Measurements from ENCODE around the gene FCMR.
A peak's percentile ranks its signal among the peaks of the same experiment; 100 is the strongest.
"Not testable (repeated sequence)": the region's sequence is repeated elsewhere in the genome, so short reads cannot be mapped to it uniquely, and the experiment has no call there.

The FCMR gene

DNA sequence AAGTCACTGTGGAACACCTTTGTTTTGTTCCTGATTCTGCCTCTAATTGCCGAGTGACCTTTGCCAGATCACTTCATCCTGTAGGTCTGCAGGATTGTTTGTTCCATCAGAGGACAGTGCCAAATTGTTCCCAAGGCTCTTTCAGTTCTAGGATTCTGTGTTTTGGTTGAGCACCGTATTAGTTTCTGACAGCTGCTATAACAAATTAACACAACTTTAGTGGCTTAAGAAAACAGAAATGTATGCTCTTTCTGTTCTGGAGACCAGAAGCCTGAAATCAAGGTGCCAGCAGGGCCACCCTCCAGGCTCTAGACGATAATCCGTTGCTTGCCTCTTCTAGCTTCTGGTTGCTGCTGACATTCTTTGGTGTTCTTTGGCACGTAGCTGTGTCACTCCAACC is 27.9 kb upstream of the FCMR start:
- no peak for DNase-seq (ENCODE audit: low spot score)

DNA sequence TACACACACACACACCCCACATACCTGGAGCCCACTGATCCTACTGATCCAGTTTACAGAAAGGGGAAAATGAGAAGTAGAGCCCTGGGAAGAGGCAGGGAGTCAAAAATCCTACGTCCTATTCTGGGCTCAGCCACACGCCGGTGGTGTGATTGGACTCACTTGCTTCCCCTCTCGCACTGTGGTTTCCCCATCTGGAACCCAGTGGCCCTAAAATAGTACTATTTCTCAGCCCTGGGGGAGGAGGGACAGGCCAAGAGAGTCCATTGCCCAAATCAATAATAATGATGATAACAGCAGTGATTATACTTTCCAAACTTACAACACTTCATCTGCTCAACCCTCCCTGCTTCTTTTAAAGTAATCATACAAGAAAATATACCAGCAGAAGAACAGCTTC is 27.5 kb upstream of the FCMR start:
- DNase-seq (ENCODE audit: low spot score): no peak

GRCh38 chr1:206947255-206947654 is 25.5 kb upstream of the FCMR start:
- DNase-seq (ENCODE audit: low spot score): no peak

GRCh38 chr1:206946261-206946660 is 24.5 kb upstream of the FCMR start, which contains the start of gene PIGR:
PIGR (minus strand) TSS chr1:206946466; CDS start chr1:206940531, 5,935 bp downstream.
- DNase-seq (ENCODE audit: low spot score): no peak

DNA sequence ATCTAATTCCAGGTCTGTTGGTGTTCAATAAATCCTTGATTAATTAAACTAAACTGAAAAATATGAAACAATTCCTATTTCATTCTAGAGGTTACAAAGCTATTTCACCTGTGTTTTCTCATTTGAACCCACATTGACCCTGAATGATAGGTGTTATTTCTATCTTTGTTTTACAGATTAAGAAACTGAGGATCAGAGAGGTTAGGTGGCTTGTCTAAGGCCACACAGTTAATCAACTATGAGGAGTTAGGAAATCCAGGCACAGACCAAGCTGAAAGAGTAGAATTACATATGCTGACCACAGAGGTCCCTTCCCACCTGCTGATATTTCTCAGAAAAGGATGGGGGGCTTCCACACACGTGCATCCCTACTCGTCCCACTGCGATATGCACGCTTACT is 24.0 kb upstream of the FCMR start:
- DNase-seq (ENCODE audit: low spot score): no peak

DNA sequence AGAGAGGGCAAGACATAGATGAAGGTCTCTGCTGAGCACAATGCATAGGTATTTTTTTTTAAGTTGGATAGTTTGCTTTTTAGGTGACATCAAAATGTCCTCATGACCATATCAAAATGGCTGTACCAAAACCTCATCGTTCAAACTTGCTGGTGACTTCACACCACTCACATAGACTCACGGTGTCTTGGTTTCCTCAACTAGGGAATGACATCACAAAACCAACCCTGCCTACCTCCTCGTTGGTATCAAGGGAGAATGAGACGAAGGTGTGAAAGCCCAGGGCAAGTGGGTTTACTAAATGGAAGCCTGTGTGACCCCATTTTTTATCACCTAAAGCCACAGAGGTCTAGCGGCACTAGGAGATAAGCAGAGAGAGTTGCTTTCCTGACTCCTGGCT is 23.0 kb upstream of the FCMR start:
- no peak for DNase-seq (ENCODE audit: low spot score)

DNA sequence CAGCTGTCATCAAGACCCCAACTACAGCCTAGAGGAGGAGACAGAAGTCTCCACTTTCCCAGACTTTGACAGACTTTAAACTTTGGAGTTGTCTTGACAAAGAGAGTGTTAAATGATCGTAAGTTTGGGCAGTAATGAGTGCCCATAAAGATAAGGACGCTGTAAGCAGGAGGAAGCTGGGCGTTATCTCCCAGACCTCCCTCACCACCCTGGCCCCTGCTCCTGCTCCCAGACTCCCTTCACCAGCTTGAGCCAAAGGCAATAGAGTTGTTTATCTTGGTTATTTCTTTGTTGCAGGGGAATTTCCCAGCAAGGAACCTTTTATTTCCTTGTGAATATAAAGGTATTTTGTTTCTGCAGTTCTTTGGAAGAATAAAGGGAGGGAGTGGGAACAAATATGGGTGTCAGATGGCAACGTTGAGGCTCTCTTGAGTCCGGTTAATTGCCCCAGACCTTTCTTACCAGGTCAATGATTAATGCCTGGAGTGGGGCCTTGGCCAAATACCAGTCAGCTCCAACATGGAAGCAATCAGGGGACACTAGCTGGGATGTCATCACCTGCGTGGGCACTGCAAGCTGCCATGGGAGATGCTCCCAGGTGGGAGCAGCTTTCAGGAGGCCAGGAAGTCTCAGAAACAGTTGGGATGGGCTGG is 20.2 kb upstream of the FCMR start:
- DNase-seq (ENCODE audit: low spot score): no peak

- DNase-seq (ENCODE audit: low spot score): no peak
Observed at GRCh38 chr1:206940588-206940936, 18.8 kb upstream of the FCMR start.

DNA sequence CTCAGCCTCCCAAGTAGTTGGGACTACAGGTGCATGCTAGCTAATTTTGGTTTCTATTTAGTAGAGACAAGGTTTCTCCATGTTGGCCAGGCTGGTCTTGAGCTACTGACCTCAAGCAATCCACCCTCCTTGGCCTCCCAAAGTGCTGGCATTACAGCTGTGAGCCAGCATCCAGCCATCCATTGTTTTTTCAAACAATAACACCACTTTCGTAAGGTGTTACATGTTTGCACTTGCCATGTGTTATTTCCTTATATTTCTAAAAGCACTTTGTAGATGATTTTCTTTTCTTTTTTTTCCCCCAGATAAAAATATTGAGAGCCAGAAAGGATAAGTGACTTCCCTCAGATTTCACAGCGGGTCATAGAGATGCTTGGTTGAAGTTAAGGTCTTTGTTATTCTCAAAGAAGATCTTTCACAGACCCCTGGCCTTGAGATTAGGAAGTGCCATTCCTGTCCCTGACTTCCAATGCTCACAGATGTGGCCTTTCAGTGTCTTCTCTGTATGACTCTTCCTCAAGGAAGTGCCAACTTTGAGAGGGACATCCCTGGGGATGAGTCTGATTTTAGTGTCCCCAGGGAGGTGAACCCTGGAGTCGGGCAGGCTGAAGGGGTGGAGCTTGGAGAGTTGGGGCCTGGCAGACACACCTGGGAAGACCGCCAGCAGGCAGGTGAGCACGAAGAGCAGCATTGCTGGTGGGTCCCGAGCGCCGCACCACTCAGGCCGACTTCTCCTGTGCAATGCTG is 18.3 kb upstream of the FCMR start:
- DNase-seq (ENCODE audit: low spot score): no peak

GRCh38 chr1:206939131-206939530 is 17.4 kb upstream of the FCMR start:
- DNase-seq (ENCODE audit: low spot score): no peak

DNA sequence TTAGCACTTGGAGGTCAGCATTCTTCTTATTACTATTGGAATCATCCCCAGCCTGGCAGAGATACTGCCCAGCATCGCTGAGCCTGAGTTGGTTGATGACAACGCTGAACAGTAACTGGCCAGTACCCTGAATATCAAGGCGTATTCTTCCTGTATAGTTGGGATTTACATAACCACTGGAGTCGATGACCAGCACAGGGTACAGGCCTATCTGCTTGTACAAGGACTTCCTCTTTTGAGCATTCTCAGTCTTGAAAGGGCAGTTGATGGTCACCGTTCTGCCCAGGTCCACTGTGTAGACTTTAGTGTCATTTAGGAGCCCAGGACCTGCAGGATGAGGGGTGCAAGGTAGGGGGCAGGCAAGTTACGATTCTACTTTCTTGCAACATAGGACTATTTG is 15.7 kb upstream of the FCMR start:
- DNase-seq (ENCODE audit: low spot score): no peak

- peak; percentile 58 for DNase-seq (ENCODE audit: low spot score)
Observed at GRCh38 chr1:206935491-206936067, 13.8 kb upstream of the FCMR start.

- DNase-seq (ENCODE audit: low spot score): peak; percentile 56
Observed at GRCh38 chr1:206933333-206933945, 11.7 kb upstream of the FCMR start.

DNA sequence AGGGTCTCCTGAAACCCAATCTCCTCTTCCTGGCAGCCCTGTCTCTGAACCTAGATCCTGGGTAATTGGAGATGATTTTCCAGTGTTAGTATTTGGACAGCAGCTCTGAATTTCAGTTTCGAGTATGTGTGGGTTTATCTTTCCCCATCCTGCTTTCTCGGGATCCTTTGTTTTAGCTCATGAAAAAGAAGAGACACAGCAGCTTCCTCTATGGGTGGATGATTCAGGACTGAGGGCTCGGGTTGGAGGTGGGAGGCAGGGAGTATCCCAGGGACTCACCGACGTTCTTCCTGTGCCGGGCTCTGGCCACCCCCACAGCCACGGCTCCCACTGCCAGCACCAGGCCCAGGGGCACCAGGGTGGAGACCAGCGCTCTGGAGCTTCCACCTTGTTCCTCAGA is 10.4 kb upstream of the FCMR start:
- no peak for DNase-seq (ENCODE audit: low spot score)

GRCh38 chr1:206931709-206932108 is 10.0 kb upstream of the FCMR start:
- DNase-seq (ENCODE audit: low spot score): peak; percentile 24

GRCh38 chr1:206930210-206930798 is 8.6 kb upstream of the FCMR start:
- DNase-seq (ENCODE audit: low spot score): no peak

- no peak for DNase-seq (ENCODE audit: low spot score)
Observed at GRCh38 chr1:206929524-206929923, 7.8 kb upstream of the FCMR start.

DNA sequence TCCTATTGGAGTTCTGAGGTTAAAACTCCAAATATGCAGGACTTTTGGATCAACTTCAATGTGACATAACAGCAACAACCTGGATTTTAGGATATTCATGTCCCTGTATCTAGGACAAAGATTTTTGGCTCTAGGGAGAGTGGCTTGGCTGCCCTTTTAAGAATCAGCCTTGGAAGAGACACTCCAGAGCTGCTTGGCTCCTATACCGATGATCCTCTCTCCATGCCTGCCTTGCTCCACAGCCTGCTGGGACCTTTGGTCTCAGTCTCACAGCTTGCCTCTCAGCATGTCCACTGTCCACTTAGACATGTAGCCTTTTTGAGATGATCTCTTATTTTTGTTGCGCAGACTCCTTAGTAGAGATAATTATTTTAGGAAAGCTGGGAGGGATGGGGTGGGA is 4.5 kb upstream of the FCMR start:
- DNase-seq (ENCODE audit: low spot score): no peak

DNA sequence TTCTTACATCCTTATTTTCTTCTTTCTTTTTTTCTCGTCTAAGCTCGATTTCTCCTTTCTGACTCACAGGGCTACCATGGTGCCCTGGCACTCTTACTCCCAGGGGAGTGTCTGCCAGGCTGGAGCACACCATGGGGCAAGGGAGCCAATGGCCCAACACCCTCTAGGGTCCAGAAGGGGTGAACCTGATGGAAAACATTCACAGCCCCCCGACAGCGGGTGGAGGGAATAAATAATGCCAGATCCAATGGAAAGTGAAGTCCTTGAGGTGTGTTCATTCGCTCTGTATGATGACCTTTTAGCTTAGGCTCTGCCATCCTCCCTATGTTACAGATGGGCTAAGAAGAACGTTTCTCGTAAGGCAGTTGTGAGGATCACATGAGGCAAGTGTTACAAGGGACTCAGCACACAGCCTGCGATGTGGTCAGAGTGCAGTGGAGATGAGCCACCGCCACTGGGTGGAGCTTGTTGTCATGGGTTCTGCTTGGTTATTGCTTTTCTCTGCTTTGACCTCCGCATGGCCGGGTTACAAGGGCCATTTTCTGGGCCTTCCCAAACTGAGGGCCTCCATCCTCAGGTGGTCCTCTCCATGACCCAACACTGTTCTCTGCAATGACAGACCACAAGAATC is 3.5 kb upstream of the FCMR start:
- DNase-seq (ENCODE audit: low spot score): no peak

DNA sequence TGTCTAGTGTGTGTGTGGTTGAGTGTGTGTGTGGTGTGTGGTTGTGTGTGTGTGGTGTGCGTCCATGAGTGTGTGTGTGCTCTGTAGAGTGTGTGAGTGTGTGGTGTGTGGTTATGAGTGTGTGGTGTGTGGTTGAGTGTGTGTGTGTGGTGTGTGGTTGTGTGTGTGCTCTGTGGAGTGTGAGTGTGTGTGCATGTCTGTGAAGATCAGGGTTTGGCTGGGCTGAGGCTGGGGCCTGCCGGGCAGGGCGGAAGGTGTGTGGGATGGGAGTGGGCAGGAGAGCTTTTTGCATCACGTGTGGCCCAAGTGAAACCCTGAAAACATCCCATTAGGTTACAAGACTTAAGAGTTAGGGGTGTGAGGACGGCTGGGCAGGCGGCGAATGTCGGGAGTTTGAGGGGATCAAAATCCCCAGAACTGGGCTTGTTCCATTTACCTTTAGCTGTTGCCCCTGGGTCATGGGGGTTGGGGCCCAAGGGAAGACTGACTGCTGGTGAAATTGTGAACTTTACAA is 2.9 kb upstream of the FCMR start:
- DNase-seq (ENCODE audit: low spot score): no peak

GRCh38 chr1:206923961-206924557 is 2.3 kb upstream of the FCMR start:
- not testable (repeated sequence) for DNase-seq (ENCODE audit: low spot score)
